CD4-positive, alpha-beta memory T cell (primary cell): ENCODE results near the gene OR8S1. TPM values are rescaled to one million over a fixed set of nuclear protein-coding genes. Genes with fewer than 3 reads are reported as not detected.
A peak's percentile ranks its signal among the peaks of the same experiment; 100 is the strongest.
"Not testable (repeated sequence)": the region's sequence is repeated elsewhere in the genome, so short reads cannot be mapped to it uniquely, and the experiment has no call there.

ENCODE experiments used
- CTCF ChIA-PET: fragments of 350-600 bp; sonication (Branson Sonifier 250); formaldehyde crosslinking; loops from one replicate; lab custom pipeline; 2021; ENCODE audit warnings: inconsistent platforms; ENCODE audit not compliant: partially characterized antibody; lab: Charles Lee
- POLR2A ChIA-PET: fragments of 350-600 bp; sonication (Branson Sonifier 250); formaldehyde crosslinking; loops from one replicate; lab custom pipeline; 2021; ENCODE audit not compliant: partially characterized antibody; lab: Charles Lee
- DNase-seq, 5 donors: peaks; one replicate each; pipeline versions ENCODE4 v3.0.0 to v3.0.0-alpha.2; 2020 to 2022; ENCODE audit warnings: mixed read lengths in 1 of 5
- H3K27ac ChIP-seq: one replicate; pipeline ENCODE4 v1.7.0; 2013; ENCODE audit warnings: low read depth, low read length
- H3K27me3 ChIP-seq: 2 replicates; pipeline ENCODE4 v1.7.0; 2013; ENCODE audit warnings: mild to moderate bottlenecking, low read length, moderate library complexity; ENCODE audit not compliant: insufficient read depth
- H3K36me3 ChIP-seq: 2 replicates; pipeline ENCODE4 v1.7.0; 2013; ENCODE audit warnings: mild to moderate bottlenecking, low read length, moderate library complexity; ENCODE audit not compliant: insufficient read depth
- H3K4me1 ChIP-seq: 2 replicates; pipeline ENCODE4 v1.7.0; 2013; ENCODE audit warnings: mild to moderate bottlenecking, low read length, moderate library complexity; ENCODE audit not compliant: insufficient read depth
- H3K4me3 ChIP-seq, 2 donors: one replicate each; pipeline ENCODE4 v1.7.0; 2013; ENCODE audit warnings: low read length in 2 of 2, mild to moderate bottlenecking in 1 of 2
- H3K9me3 ChIP-seq, 2 donors: one replicate each; pipeline ENCODE4 v1.7.0; 2013; ENCODE audit warnings: low read length in 2 of 2, control low read depth in 1 of 2; ENCODE audit not compliant: control insufficient read depth in 1 of 2
- H3K27ac Mint-ChIP-seq, 7 donors: one replicate each; pipeline ENCODE4 v1.8.0; 2020 to 2021; ENCODE audit warnings: mixed read lengths in 7 of 7, mild to moderate bottlenecking in 6 of 7, inconsistent platforms in 3 of 7, moderate library complexity in 3 of 7
- H3K27me3 Mint-ChIP-seq, 2 donors: one replicate each; pipeline ENCODE4 v1.8.0; 2020 to 2021; ENCODE audit warnings: mixed read lengths in 2 of 2
- H3K36me3 Mint-ChIP-seq, 2 donors: one replicate each; pipeline ENCODE4 v1.8.0; 2020 to 2021; ENCODE audit warnings: mixed read lengths in 2 of 2, inconsistent platforms in 1 of 2, mild to moderate bottlenecking in 1 of 2
- H3K4me1 Mint-ChIP-seq, 4 donors: one replicate each; pipeline ENCODE4 v1.8.0; 2020 to 2021; ENCODE audit warnings: mixed read lengths in 4 of 4, mild to moderate bottlenecking in 1 of 4
- H3K4me3 Mint-ChIP-seq, 8 donors: one replicate each; pipeline ENCODE4 v1.8.0; 2020 to 2021; ENCODE audit warnings: mixed read lengths in 8 of 8, mild to moderate bottlenecking in 7 of 8, moderate library complexity in 6 of 8, inconsistent platforms in 3 of 8
- H3K9me3 Mint-ChIP-seq, 8 donors: one replicate each; pipeline ENCODE4 v1.8.0; 2020 to 2021; ENCODE audit warnings: mixed read lengths in 8 of 8, mild to moderate bottlenecking in 5 of 8, inconsistent platforms in 3 of 8, moderate library complexity in 1 of 8
- intact Hi-C: fragments of 100-400 bp; cut with micrococcal nuclease; formaldehyde crosslinking; loops from one replicate; pipeline ENCODE4 v1.15.1; 2023
- polyA plus RNA-seq, 2 donors: library from polyadenylated mRNA; unstranded; fragments of 300-500 nt; fragmentation: Illumina TruSeq; gene quantifications; one replicate each; pipeline ENCODE4 v1.2.3, GENCODE V29; 2021
- total RNA-seq, 2 experiments: library from RNA; stranded (reverse); gene quantifications; one replicate each; pipeline ENCODE4 v1.2.3, GENCODE V29; 2021

OR8S1 gene
- total and polyA plus RNA-seq, 4 experiments from 2014 or later = not detected

GRCh38 chr12:48527891-48528670 is 2.6 kb downstream of the OR8S1 start:
- ChIA-PET CTCF (interaction anchor here (1.4 kb wide), 1 partner anchor 14 kb away, joined by 4 read pairs; no protein-coding TSS in a partner anchor), POLR2A (no interaction called here)
- Mint-ChIP-seq H3K4me1 (peaks cover 9 to 17% (median 11%) of the 10 kb centered on the region in 4 donors), H3K9me3 (no peaks in the 10 kb centered on the region), H3K4me3 (no peak overlapping the region), H3K27me3 (peaks cover 0 to 2% of the 10 kb centered on the region in 2 donors), H3K27ac (no peak overlapping the region), H3K36me3 (no peaks in the 10 kb centered on the region)
- intact Hi-C loops = no loop called here
- Histone ChIP-seq H3K36me3 (no peaks in the 10 kb centered on the region), H3K9me3 (no peaks in the 10 kb centered on the region), H3K27me3 (no peaks in the 10 kb centered on the region), H3K4me3 (no peak overlapping the region), H3K27ac (no peak overlapping the region), H3K4me1 (peaks cover 8% of the 10 kb centered on the region)
- no peak for DNase-seq

DNA sequence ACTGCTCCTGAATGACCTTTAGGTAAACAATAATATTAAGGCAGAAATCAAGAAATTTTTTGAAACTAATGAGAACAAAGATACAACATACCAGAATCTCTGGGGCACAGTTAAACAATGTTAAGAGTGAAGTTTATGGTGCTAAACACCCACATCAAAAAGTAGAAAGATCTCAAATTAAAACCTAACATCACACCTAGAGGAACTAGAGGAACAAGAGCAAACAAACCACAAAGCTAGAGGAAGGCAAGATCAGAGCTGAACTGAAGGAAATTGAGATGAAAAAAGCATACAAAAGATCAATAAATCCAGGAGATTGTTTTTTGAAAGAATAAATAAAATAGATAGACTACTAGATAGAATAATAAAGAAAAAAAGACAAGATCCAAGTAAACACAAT is 7.2 kb downstream of the OR8S1 start:
- H3K9me3 Mint-ChIP-seq = peaks cover 0 to 3% (median 0%) of the 10 kb centered on the region in 8 donors
- H3K4me1 ChIP-seq = peaks cover 8% of the 10 kb centered on the region
- H3K4me3 ChIP-seq = no peak overlapping the region
- peaks cover 3% of the 10 kb centered on the region for H3K27me3 ChIP-seq
- H3K4me3 Mint-ChIP-seq = peak overlapping the region in 4 of 8 donors; percentile 2 to 53 (median 26)
- ChIA-PET CTCF (interaction anchor here (1.7 kb wide), 1 partner anchor 10 kb away, joined by 6 read pairs; no protein-coding TSS in a partner anchor), POLR2A (no interaction called here)
- intact Hi-C loops = no loop called here
- peak in 3 of 5 donors; percentile 3 to 8 (median 6) for DNase-seq
- H3K27ac ChIP-seq = no peak overlapping the region
- peaks cover 10 to 22% (median 14%) of the 10 kb centered on the region in 4 donors for H3K4me1 Mint-ChIP-seq
- H3K27ac Mint-ChIP-seq = peak overlapping the region in 3 of 7 donors; percentile 34 to 60 (median 38)
- H3K36me3 Mint-ChIP-seq = no peaks in the 10 kb centered on the region
- H3K36me3 ChIP-seq = no peaks in the 10 kb centered on the region
- peaks cover 0 to 5% of the 10 kb centered on the region in 2 donors for H3K27me3 Mint-ChIP-seq
- H3K9me3 ChIP-seq = no peaks in the 10 kb centered on the region

- POLR2A ChIA-PET = no interaction called here
- intact Hi-C loops = no loop called here
- Mint-ChIP-seq H3K4me3 (no peak overlapping the region), H3K9me3 (peaks cover 0 to 3% (median 0%) of the 10 kb centered on the region in 8 donors), H3K27ac (no peak overlapping the region), H3K4me1 (peaks cover 8 to 19% (median 12%) of the 10 kb centered on the region in 4 donors), H3K36me3 (no peaks in the 10 kb centered on the region), H3K27me3 (peaks cover 2 to 5% of the 10 kb centered on the region in 2 donors)
- no peaks in the 10 kb centered on the region for H3K9me3 ChIP-seq
- no peak overlapping the region for H3K4me3 ChIP-seq
- CTCF ChIA-PET = no interaction called here
- no peaks in the 10 kb centered on the region for H3K36me3 ChIP-seq
- peaks cover 3% of the 10 kb centered on the region for H3K27me3 ChIP-seq
- no peak for DNase-seq
- H3K4me1 ChIP-seq = peaks cover 8% of the 10 kb centered on the region
- no peak overlapping the region for H3K27ac ChIP-seq
Observed at GRCh38 chr12:48536602-48537001, 11.2 kb downstream of the OR8S1 start.

DNA sequence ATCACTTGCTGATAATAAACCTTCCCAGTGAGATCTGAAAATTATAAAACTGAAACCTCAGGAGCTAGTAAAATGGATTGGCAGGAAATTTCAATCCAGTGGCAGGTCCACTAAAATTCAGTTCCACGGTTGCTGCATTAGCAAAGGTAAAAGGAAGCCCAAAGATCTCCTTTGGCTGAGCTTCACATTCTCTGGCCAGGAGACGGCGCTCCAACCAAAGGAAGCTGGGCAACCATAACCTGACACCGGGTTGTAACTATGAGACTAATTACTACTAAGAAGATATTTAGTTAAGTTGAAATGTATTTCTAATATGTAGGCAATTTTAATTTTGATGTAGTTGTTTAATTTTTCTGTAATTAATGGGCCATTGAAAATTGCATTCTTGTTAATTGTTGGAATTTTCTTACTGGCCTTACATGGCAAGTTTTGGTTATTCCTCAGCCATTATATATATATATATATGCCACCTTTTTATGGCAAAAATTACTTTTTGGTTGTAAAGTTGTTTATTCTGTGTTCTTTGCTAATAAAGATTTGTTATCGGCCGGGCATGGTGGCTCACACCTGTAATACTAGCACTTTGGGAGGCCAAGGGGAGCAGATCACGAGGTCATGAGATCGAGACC is 17.0 kb downstream of the OR8S1 start:
- Mint-ChIP-seq H3K27me3 (peaks cover 0 to 10% of the 10 kb centered on the region in 2 donors), H3K4me3 (no peak overlapping the region), H3K4me1 (peaks cover 0 to 3% (median 0%) of the 10 kb centered on the region in 4 donors), H3K36me3 (no peaks in the 10 kb centered on the region), H3K9me3 (no peaks in the 10 kb centered on the region), H3K27ac (no peak overlapping the region)
- Histone ChIP-seq H3K36me3 (no peaks in the 10 kb centered on the region), H3K4me3 (no peak overlapping the region), H3K4me1 (no peaks in the 10 kb centered on the region), H3K27ac (no peak overlapping the region), H3K9me3 (no peaks in the 10 kb centered on the region), H3K27me3 (no peaks in the 10 kb centered on the region)
- intact Hi-C loops = no loop called here
- ChIA-PET POLR2A (no interaction called here), CTCF (interaction anchor here (0.8 to 7.4 kb wide), 10 partner anchors 8 to 253 kb away, joined by 3 to 75 read pairs (median 3); partner anchors contain the start of gene OR8S1)
- peak in 4 of 5 donors; percentile 14 to 40 (median 25) for DNase-seq

GRCh38 chr12:48545833-48546469 is 20.5 kb downstream of the OR8S1 start:
- Mint-ChIP-seq H3K27ac (no peak overlapping the region), H3K36me3 (no peaks in the 10 kb centered on the region), H3K4me3 (no peak overlapping the region), H3K4me1 (peaks cover 0 to 3% (median 0%) of the 10 kb centered on the region in 4 donors), H3K27me3 (peaks cover 4 to 8% of the 10 kb centered on the region in 2 donors), H3K9me3 (peaks cover 0 to 15% (median 5%) of the 10 kb centered on the region in 8 donors)
- ChIA-PET POLR2A (no interaction called here), CTCF (no interaction called here)
- Histone ChIP-seq H3K27me3 (no peaks in the 10 kb centered on the region), H3K4me1 (no peaks in the 10 kb centered on the region), H3K27ac (no peak overlapping the region), H3K36me3 (no peaks in the 10 kb centered on the region), H3K4me3 (no peak overlapping the region), H3K9me3 (no peaks in the 10 kb centered on the region)
- DNase-seq = no peak
- intact Hi-C loops = no loop called here

GRCh38 chr12:48547012-48547411 is 21.6 kb downstream of the OR8S1 start:
- peaks cover 0 to 15% (median 5%) of the 10 kb centered on the region in 8 donors for H3K9me3 Mint-ChIP-seq
- H3K9me3 ChIP-seq, H3K27ac Mint-ChIP-seq, H3K27me3 Mint-ChIP-seq, POLR2A ChIA-PET, H3K36me3 Mint-ChIP-seq, H3K4me1 ChIP-seq, H3K4me3 Mint-ChIP-seq, H3K27me3 ChIP-seq, H3K36me3 ChIP-seq, H3K4me1 Mint-ChIP-seq, H3K27ac ChIP-seq, intact Hi-C loops, H3K4me3 ChIP-seq, DNase-seq, CTCF ChIA-PET: not testable (repeated sequence)

- H3K4me1 Mint-ChIP-seq, H3K4me1 ChIP-seq, CTCF ChIA-PET, H3K4me3 ChIP-seq, H3K27me3 ChIP-seq, POLR2A ChIA-PET, H3K27ac ChIP-seq, H3K4me3 Mint-ChIP-seq, intact Hi-C loops, H3K36me3 ChIP-seq, DNase-seq, H3K27ac Mint-ChIP-seq, H3K9me3 ChIP-seq, H3K36me3 Mint-ChIP-seq: not testable (repeated sequence)
- H3K27me3 Mint-ChIP-seq = peaks cover 13 to 16% of the 10 kb centered on the region in 2 donors
- H3K9me3 Mint-ChIP-seq = peaks cover 0 to 15% (median 5%) of the 10 kb centered on the region in 8 donors
Observed at GRCh38 chr12:48551636-48552035, 26.2 kb downstream of the OR8S1 start.
